C4-2B (cell line): Measurements from ENCODE around the gene CUX1.

Experiments used
- ZFX ChIP-seq: fragments of 450-650 bp; IDR thresholded peaks from 2 replicates; pipeline ENCODE4 v1.6.1; 2017
- TF ChIP-seq, protein P1 (sequence below): fragments of 450-650 bp; conservative IDR thresholded peaks from 2 replicates; pipeline ENCODE4 v1.5.1; 2017; ENCODE audit warnings: mild to moderate bottlenecking

DNA sequence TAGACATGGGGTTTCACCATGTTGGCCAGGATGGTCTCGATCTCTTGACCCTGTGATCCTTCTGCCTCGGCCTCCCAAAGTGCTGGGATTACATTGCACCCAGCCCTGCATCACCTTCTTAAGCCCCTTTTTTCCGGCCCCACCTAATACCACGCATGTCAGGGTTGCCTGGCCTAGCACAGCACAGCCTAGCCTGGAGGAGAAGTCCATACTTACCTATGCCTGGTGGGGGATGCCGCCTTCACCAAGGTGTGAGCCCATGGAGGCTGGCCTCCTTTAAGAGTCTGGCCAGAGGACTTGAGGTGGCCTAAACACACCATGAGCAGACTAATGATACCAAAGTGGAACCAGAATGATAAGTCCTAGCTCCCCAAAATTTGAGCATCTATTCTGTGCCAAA, 22.0 kb upstream of the CUX1 start:
- TF ChIP-seq, protein P1, sequence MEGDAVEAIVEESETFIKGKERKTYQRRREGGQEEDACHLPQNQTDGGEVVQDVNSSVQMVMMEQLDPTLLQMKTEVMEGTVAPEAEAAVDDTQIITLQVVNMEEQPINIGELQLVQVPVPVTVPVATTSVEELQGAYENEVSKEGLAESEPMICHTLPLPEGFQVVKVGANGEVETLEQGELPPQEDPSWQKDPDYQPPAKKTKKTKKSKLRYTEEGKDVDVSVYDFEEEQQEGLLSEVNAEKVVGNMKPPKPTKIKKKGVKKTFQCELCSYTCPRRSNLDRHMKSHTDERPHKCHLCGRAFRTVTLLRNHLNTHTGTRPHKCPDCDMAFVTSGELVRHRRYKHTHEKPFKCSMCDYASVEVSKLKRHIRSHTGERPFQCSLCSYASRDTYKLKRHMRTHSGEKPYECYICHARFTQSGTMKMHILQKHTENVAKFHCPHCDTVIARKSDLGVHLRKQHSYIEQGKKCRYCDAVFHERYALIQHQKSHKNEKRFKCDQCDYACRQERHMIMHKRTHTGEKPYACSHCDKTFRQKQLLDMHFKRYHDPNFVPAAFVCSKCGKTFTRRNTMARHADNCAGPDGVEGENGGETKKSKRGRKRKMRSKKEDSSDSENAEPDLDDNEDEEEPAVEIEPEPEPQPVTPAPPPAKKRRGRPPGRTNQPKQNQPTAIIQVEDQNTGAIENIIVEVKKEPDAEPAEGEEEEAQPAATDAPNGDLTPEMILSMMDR = no peak
- TF ChIP-seq ZFX = no peak
